ENCODE measurements around the gene FBXW4. TPM values are rescaled to one million over a fixed set of nuclear protein-coding genes. Genes with fewer than 3 reads are reported as not detected.

The FBXW4 gene
- polyA plus RNA-seq, 1 donor (not counting 4 experiments of a cell fraction or from before 2014, with no cell fraction given) = 22.3 TPM

- DNase-seq (ENCODE audit: low read depth, low spot score) (no peak), FAIRE-seq (peak; percentile 58)
- H3K4me2 ChIP-seq (ENCODE audit: control insufficient read depth, extremely low read depth, insufficient read depth, low read depth, low read length) = peak overlapping the region; percentile 100
- H3K4me1 ChIP-seq (ENCODE audit: control insufficient read depth, extremely low read depth, insufficient read depth, low read length) = peaks cover 11% of the 10 kb centered on the region
- TF ChIP-seq CTCF (optimal IDR thresholded peaks at IDR 0.05 in 1 of 3, IDR thresholded peaks at IDR 0.05 in 1 of 3, conservative IDR thresholded peaks at IDR 0.05 in 1 of 3; ENCODE audit: extremely low read depth in 1 of 3, insufficient read depth in 2 of 3, low read length in 3 of 3) (peak in 2 of 3 experiments; percentile 81 to 88), EZH2 (IDR thresholded peaks at IDR 0.05; ENCODE audit: low read length) (no peak)
- H3K9ac ChIP-seq (ENCODE audit: control insufficient read depth, extremely low read depth, insufficient read depth, low read length) = peak overlapping the region; percentile 72
- peaks cover 53% of the 10 kb centered on the region for H3K27me3 ChIP-seq (ENCODE audit: control insufficient read depth, extremely low read depth, insufficient read depth, low read length)
- no peaks in the 10 kb centered on the region for H3K36me3 ChIP-seq (ENCODE audit: control insufficient read depth in 2 of 2, extremely low read depth in 1 of 2, insufficient read depth in 2 of 2, low read length in 2 of 2)
- no peaks in the 10 kb centered on the region for H4K20me1 ChIP-seq (ENCODE audit: control insufficient read depth, extremely low read depth, insufficient read depth, low read length)
- H3K9me1 ChIP-seq (ENCODE audit: control insufficient read depth, extremely low read depth, insufficient read depth, low read length) = no peaks in the 10 kb centered on the region
- H3K9me3 ChIP-seq (ENCODE audit: control insufficient read depth, low read depth, low read length) = no peaks in the 10 kb centered on the region
- peak overlapping the region; percentile 43 for H3K27ac ChIP-seq (ENCODE audit: control insufficient read depth, insufficient read depth, low read length)
- H3K79me2 ChIP-seq (ENCODE audit: control insufficient read depth, insufficient read depth, low read length) = no peaks in the 10 kb centered on the region
- peak overlapping the region; percentile 57 to 81 (median 80) for H3K4me3 ChIP-seq (ENCODE audit: control insufficient read depth in 2 of 3, extremely low read depth in 1 of 3, insufficient read depth in 2 of 3, low read depth in 1 of 3, low read length in 3 of 3)
- peak overlapping the region; percentile 96 for H2AFZ ChIP-seq (ENCODE audit: control insufficient read depth, low read length)
- dilution Hi-C loops (cut with MboI; ENCODE audit: extremely low pct_ligation_motif_present, low sequenced_read_pairs) = no loop called here
These were observed 125.1 kb downstream of the FBXW4 start for GRCh38 chr10:101569622-101570427.

- Histone ChIP-seq H2AFZ (ENCODE audit: control insufficient read depth, low read length) (peak overlapping the region; percentile 96), H3K4me2 (ENCODE audit: control insufficient read depth, extremely low read depth, insufficient read depth, low read depth, low read length) (peak overlapping the region; percentile 100), H3K27ac (ENCODE audit: control insufficient read depth, insufficient read depth, low read length) (no peak overlapping the region), H3K9ac (ENCODE audit: control insufficient read depth, extremely low read depth, insufficient read depth, low read length) (no peak overlapping the region), H3K79me2 (ENCODE audit: control insufficient read depth, insufficient read depth, low read length) (no peaks in the 10 kb centered on the region), H3K9me3 (ENCODE audit: control insufficient read depth, low read depth, low read length) (no peaks in the 10 kb centered on the region), H3K4me3 (ENCODE audit: control insufficient read depth in 2 of 3, extremely low read depth in 1 of 3, insufficient read depth in 2 of 3, low read depth in 1 of 3, low read length in 3 of 3) (peak overlapping the region in 1 of 3 experiments; percentile 81), H3K36me3 (ENCODE audit: control insufficient read depth in 2 of 2, extremely low read depth in 1 of 2, insufficient read depth in 2 of 2, low read length in 2 of 2) (no peaks in the 10 kb centered on the region), H4K20me1 (ENCODE audit: control insufficient read depth, extremely low read depth, insufficient read depth, low read length) (no peaks in the 10 kb centered on the region), H3K9me1 (ENCODE audit: control insufficient read depth, extremely low read depth, insufficient read depth, low read length) (no peaks in the 10 kb centered on the region), H3K4me1 (ENCODE audit: control insufficient read depth, extremely low read depth, insufficient read depth, low read length) (peaks cover 11% of the 10 kb centered on the region), H3K27me3 (ENCODE audit: control insufficient read depth, extremely low read depth, insufficient read depth, low read length) (peaks cover 55% of the 10 kb centered on the region)
- FAIRE-seq (no peak), DNase-seq (ENCODE audit: low read depth, low spot score) (no peak)
- dilution Hi-C loops (cut with MboI; ENCODE audit: extremely low pct_ligation_motif_present, low sequenced_read_pairs) = no loop called here
- TF ChIP-seq EZH2 (IDR thresholded peaks at IDR 0.05; ENCODE audit: low read length) (no peak), CTCF (optimal IDR thresholded peaks at IDR 0.05 in 1 of 3, IDR thresholded peaks at IDR 0.05 in 1 of 3, conservative IDR thresholded peaks at IDR 0.05 in 1 of 3; ENCODE audit: extremely low read depth in 1 of 3, insufficient read depth in 2 of 3, low read length in 3 of 3) (no peak)
These were observed 125.7 kb downstream of the FBXW4 start for GRCh38 chr10:101569323-101569621.
